HG03342 (cell line): ENCODE results near the gene MYO1B.

ENCODE experiments used
- ATAC-seq: cut with Tn5 transposase; IDR thresholded peaks from one replicate; pipeline ENCODE4 v1.9.1; 2021; ENCODE audit warnings: mild to moderate bottlenecking, moderate library complexity; ENCODE audit not compliant: unreplicated experiment

Gene MYO1B

DNA sequence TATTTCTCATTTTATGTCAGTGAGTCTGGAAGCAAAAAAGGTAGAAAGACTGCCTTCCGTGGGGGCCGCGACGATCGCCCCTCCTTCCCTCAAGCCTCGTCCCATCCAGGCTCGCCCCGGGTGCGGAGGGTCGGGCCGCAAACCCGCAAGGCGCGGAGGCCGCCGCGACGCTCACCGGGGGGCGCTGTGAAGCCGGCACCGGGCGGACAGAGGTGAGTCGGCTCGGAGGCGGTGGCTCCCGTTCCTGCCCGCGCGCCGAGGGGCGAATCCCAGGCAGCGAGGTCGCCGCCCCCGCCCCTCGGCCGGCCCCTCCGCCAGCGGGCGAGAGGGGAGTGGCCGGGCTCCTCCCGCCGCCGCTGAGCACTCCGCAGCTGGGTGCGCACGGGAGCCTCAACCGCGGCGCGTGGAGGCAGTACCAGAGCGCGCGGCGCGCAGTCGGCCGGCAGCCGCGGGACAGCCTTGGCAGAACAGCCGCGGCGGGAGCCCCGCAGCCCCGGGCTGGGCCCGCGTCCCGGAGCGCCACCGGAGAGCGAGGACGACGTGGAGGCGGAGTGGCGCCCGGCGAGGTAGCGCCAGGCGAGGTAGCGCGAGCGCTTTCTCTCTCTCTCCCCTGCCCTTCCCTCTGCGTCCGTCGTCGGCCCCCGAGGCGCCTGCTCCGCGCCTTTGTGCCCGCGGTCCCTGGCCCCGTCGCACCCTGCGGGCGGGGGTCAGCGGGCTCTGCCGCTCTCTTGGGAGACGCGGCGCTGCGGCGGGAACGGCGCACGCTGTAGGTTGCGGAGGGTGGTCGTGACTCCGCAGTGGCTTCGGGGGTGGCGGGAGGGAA, at the start of gene MYO1B:
MYO1B (plus strand) TSS at position 359 of the 823 bp plus-strand sequence. CDS start 31,492 bp downstream, outside the sequence.
- peak; percentile 38 for ATAC-seq

DNA sequence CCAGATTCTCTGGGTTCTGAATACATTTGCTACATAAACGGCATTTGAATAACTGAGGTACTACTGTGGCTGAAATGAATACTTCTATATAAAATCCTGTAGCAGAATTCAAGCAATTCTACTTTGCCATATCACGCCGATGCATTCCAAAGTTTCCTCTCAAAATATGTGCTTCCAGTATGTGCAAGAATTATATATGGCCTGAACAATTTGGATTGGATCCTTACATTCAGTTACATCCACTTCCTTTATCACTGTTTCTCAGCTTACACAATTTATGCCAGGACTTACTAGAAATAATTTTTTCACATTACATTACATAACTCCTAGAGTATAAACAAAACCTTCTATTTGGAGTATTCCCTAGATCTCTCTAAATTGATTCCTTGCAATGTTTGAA, 48.1 kb upstream of the MYO1B start:
- ATAC-seq = no peak

DNA sequence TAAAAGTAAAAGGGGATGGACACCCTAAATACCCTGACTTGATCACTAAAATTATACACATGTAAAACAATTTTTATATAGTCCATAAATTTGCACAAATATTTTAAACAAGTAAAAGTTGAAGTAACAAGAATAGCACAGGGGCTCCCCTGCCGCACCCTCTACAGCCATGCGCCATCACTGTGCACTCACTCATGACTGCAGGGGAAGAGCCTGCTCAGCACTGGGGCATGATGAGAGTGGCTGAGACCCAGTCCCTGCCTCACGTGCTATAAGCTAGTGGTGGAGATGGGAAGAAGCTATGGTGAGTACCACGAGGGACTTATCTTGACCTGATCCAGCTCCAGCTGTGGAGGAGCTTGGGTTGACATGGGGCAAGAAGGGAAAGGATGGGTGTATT, 46.9 kb upstream of the MYO1B start:
- ATAC-seq = no peak

DNA sequence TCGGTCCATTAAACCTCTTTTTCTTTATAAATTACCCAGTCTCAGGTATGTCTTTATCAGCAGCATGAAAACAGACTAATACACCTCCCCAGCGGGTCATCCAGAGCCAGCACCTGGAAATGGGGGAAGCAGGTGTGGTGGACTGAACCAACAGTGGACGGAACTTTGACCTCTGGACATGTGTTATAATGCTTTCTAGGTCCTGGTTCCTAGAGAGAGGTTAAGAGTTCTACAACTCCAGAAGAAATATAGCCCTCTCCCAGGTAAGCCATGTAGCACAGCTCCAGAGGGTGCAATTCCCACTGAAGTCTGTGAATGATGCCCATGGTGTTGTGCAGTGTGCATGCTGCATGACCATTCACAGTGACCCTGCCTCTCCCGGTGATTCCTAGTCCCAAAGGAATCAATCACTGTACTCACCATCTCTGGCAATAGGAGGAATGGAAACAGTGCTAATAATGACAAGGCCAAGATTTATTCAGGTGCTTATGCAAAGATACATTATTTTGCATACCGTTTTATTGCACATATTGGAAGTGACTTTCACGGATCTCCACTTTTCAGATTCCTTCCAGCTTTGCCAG, 45.2 kb upstream of the MYO1B start:
- ATAC-seq = no peak

DNA sequence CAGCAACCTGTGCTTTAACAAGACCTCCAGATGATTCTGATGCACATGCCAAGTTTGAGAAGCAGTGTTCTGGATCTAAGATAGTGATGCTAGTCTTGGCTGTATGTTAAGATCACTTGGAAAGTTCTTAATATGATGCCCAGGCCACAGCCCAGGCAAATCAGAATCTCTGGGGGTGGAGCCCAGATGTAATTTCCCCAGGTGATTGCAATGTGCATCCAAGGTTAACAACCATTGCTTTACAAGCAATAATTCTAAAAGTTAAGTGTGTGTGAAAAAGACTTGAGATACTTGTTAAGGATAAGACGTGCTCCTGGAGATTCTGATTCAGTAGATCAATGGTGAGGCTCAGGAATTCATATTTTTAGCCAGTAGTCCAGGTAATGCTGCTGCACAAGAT, 44.3 kb upstream of the MYO1B start:
- no peak for ATAC-seq

DNA sequence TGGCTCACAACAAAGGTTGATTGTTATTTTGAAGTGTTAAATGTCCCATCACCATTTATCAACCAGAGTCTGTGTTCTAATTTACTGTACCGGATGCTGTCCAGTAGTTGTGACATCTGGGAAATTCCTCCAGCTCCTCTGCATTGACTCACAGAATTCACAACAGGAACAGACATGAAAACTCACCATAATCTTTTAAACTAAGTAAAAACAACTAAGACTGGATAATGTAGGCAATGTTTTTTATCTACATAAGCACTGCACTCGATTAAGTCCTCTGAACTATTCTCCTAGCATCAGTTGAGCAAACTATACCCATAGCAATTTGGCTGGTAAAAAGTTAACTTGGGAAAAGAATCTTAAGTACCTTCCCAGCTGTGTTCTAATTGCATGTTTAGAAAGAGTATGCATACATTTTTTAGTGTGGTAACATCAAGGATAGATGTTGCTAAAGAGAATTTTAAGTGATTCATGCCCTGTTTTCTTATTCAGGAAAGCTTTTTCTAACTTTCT, 42.9 kb upstream of the MYO1B start:
- ATAC-seq = no peak

DNA sequence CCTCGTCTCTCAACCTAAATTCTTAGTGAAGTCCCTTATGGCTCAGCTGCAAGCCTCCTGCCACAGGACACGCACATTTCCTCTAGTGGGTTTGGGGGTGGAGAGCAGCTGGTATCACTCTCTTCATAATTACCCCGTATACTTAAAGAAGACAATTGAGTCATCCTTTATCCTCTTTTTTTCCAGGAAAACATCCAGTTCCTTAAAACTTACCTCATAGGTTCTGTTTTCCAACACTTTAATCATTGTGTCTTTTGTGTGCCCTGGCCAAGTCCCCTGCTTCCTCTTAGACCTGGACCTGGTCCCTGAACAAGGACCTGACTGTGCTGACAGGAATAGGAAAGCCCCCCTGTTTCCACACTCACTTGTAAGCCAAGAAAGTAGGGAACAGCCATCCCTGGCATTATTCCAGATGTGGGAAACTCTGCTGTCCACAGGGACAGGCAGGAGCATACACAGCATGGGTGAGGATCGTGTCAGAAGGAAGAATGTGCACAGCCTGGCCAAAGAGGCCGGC, 42.3 kb upstream of the MYO1B start:
- no peak for ATAC-seq

DNA sequence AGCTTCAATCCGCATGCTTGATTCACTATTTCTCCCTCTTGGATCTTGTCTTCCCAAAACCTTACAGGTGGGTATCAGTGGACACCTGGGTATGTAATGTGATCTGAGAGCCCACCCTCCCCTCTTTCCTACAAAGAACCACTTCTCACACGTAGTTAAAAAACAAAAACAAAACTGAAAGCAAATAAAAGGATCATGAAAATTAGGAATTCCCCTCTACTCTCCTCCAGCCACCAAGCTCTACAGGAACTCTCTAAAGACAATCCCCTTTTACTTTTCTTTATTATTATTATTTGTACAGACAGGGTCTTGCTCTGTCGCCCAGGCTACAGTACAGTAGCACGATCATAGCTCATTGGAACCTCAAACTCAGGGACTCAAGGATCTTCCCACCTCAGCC, 40.8 kb upstream of the MYO1B start:
- ATAC-seq = peak; percentile 85

DNA sequence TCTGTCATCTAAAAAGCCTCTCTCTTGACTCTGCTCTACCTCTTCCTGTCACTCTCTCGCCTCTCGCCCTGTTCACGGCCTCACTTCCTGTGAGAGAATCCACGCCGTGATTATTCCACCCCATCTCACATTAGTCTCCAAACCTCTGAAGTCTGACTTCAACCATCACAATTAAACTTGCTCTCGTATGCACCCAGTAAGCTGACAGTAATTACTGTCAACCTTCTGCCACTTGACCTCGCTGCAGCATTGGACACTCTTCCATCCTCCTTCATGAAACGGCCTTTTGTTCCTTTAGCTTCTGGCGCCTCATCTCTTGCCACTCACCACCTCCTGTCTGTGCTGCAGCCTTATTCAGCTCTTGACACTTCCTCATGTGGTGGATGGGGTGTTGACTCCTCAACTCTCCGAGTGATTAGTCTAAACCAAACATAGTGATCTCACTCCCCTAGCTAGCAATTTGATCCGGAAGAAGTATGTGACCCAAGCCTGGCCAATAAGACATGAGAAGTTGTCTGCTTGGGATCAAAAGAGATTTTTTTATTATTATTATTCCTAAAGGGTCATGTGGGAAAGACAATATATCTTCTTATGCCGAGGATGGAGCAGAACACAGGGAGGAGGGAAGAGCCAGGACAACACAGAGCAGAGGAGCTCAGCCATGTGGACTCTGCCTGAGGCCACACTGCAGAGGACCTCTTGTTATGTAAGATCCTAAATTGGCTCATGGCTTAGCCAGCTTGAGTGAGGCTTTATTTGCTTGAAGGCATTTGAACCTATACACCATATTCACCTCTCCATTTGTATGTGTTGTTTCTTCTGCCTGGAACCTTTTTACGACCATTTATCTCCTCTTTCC, 38.4 kb upstream of the MYO1B start:
- no peak for ATAC-seq

DNA sequence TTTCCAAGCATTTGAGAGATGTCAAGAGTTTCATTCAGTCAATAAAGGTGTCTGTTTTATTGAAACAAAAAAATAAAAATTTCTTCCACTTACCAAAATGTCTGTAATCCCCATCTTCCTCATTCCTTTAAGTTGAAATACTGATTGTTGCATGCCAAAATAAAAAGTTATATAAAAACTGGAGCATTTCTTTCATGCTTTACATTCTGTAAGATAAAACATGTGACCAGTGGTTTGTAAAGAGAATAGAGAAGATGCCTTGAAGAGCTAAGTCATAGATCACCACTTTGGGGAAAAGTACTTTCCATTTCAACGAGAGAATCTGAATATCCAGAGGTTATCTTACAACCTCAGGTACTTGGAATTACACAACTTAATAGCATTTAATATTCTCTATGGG, 35.9 kb upstream of the MYO1B start:
- ATAC-seq = no peak

DNA sequence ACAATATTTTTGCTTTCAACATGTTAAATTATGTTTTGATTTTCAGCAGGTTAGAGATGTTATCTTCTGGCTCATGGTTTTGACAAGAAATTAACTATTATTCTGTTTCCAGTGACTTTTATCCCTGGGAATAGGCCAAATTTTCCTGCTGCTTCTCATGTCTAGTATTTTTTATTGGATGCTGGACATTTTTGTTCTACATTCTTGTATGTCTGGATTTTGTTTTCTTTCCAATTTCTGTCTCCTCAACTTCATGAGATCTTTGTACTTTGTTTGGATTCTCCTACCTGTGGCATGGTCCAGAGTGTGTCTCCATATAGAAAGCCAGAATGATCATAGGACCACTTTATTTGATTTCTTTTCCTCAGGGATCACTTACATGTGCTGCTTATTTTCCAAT, 33.1 kb upstream of the MYO1B start:
- ATAC-seq = no peak

DNA sequence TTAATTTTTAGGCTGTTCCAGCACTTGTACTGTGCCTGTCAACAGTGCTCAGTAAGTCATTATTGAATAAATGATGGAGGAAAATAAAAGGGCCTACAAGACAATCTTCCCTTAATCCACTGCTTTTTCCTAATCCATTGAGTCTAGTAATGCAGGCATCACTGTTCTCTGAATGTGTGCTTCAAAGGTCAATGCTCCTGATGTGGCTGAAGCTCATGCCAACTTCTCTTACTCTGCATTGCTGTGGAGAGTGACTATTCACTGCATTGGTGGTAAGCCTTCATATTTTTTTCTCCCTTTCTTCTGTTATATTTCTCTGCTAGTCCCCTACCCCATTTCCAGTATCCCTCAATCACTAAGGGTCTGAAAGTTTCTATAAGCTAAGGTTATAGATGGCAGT, 31.9 kb upstream of the MYO1B start:
- ATAC-seq = no peak

DNA sequence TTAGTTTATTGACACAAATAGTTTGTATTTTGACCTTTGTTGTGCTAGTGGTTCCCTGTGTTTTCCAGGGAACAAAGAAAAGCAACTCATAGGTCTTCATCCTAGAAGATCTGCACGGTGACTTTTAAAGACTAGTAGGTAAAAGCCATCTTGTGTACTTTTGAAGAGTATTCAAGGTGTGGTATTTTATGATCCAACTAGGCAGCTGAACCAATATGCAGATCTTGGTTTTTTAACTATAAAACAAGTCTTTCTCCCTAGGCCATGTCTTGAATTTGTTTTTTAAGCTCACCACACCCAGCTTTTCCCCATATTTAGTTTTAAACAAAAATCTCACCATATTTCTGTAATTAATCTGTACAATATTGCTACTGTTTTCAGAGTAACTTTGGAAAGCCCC, 30.0 kb upstream of the MYO1B start:
- ATAC-seq = no peak

DNA sequence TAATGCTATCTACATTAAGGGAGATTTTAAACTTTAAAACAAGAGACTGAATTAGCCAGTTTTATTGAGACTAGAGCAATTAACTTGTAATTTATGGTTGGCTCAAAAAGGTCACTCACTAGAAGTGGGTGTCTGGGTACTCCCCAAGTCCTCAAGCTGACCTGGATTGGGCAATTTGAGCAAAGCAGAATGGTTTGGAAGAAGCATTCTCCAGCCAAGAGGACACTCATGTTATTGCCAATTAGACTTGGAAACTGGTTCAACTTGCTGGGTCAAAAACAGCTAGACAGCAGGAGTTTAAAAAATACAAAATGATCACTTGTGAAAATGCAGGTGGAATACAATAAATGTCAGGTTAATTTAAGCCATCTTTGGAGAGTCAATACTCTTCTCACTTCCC, 29.5 kb upstream of the MYO1B start:
- ATAC-seq = no peak

DNA sequence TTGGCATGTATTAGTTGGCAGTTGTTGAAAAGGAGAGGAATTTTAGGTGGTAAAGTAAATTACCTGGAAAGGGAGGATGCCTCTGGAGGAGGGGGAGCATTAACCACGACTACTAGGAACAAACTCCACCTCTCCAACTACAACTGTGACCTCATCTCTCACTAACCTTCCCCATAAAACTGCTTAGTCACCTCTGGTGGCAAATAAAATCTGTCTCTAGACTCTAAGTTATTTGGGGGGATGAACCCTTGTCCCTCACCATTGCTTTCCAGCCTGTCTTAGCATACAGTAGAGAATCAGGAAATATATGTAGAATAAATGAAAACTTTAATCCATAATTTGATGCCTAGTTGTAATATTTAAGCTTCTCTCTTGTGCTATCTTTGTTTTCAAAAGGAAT, 27.6 kb upstream of the MYO1B start:
- no peak for ATAC-seq

DNA sequence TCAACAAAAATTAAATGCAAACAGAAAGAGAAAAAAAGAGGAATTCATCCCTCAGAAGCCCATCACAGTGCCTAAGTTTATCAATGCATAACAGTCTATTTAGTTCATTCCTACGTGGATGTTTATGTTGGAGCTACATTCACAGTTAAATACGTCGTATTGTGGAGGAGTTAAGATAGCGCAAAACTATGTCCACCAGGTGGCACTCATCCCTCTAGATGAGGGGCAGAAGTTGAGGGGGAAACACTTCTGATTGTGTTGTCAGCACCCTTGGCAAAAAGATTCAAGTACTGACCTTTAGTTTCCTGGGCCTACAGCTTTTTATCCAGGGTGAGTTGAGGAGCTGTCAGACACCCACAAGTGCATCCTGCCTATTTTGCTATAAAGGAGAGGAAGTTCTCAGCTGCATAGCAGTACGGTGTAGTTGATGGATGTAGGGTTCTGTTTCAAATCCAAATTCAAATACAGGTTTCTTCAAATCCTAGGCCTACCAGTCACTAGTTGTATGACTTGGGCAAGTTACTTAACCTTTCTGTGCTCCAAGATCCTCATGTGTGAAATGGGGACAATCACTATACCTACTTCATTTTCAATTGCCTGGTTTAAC, 26.8 kb upstream of the MYO1B start:
- ATAC-seq = peak; percentile 50

DNA sequence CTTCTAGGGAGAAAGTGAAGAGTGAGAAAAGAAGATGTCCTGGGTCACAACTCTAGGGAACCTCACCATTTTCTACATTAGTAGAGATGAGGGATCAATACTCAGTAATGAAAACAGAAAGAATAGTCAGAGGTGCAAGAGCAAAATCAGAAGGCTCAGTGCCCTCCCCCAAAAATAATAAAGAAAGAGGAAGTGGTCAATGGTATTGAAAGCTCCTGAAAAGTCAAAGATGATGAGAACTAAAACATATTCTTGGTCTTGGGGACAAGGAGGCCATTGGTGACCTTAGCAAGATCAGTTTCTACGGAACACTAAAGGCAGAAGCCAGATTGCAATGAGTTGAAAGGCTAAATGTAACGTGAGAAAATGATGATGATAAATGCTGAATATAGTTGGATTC, 24.5 kb upstream of the MYO1B start:
- peak; percentile 59 for ATAC-seq

DNA sequence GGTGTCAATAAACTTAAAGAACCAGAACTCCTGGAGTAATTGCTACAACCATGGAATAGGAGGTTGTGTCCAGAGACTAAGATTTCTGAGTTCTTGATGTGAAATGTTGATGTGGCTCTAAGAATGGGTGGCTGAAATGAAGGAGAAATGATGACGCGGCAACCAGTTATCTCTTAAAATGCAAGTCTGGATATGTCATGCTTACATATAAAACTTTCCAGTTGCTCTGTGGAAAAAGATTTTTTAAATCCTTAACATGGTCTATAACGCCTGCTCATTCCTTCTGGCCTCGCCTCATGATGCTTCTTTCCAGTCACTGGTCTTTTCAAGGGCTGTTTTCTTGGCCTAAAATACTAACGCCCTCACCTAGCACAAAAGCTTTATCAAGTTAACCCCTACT, 23.5 kb upstream of the MYO1B start:
- ATAC-seq = no peak

DNA sequence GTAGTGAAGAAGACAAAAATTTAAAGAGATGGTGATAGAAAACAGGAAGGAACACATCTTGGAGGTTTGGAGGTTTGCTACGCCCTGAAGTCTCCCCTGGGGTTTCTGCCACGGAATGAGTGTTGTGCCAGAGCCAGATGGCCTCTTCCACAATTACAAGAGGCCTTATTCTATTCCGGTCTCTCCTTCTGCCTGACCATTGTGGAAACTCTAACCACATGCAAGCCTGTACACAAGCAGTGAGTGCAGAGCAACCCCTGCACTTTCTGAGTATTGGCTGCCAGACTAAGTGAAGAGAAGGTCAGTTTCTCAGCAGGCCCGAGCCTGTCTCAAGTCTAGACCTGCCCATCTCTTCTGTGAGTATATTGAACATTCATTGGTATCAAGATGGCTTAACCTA, 22.7 kb upstream of the MYO1B start:
- peak; percentile 36 for ATAC-seq

DNA sequence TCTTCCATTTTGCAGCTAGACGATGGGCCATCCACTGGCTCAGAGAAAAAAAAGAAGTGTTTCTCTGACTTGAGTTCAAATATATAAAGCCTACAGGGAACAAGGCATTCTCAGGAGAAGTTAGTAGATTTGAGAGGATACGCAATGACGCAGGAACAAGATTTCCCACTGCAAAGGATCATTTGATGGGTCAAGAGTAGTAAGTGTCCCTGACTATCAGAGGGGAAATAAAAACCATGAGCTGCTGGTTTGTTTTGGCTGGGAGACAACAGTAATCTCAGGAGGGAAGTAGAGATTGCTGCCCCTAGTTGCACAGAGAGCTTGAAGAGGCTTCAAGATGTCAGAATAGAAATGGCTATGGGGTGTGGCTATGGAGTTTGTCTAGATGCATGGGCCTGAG, 22.3 kb upstream of the MYO1B start:
- ATAC-seq = no peak

DNA sequence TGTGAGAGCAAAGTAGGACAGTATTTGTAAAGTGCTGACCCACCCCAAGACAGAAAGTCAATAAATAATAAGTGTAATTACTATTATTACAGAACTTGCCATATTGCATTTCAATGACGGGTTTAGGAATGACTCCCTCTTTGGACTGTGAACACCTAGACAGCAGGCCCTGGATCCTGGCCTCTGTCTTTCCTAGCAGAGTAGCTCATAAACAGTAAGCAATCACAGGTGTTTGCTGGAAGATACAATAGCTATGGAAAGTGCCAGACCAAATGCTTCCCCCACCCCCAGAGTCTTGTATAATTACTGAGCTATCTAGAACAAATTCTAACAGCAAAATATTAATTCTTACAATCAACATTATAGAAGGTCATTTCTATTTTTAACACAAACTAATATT, 20.1 kb upstream of the MYO1B start:
- ATAC-seq = no peak
